ENCODE data around the gene SIRT7. TPM values are rescaled to one million over a fixed set of nuclear protein-coding genes. Genes with fewer than 3 reads are reported as not detected.

Gene SIRT7
- total and polyA plus RNA-seq, 2 donors (not counting 3 experiments of a cell fraction or from before 2014, with no cell fraction given), result 11.6 to 28.8 TPM

- Histone ChIP-seq H4K20me1 (replicated peaks; ENCODE audit: control insufficient read depth, extremely low read depth, insufficient read depth, low read length) (no peaks in the 10 kb centered on the region), H3K27ac (ENCODE audit: insufficient read depth, low read depth, low read length) (no peak overlapping the region), H3K9me3 (replicated peaks; ENCODE audit: control insufficient read depth, insufficient read depth, low read length) (no peaks in the 10 kb centered on the region), H3K4me2 (ENCODE audit: insufficient read depth, low read length) (peak overlapping the region; percentile 79), H3K4me1 (ENCODE audit: control insufficient read depth, extremely low read depth, insufficient read depth, low read length) (peaks cover 6% of the 10 kb centered on the region), H2AFZ (ENCODE audit: low read depth, low read length) (peak overlapping the region; percentile 9), H3K36me3 (ENCODE audit: control insufficient read depth in 2 of 2, extremely low read depth in 1 of 2, insufficient read depth in 2 of 2, low read length in 2 of 2) (peaks cover 7 to 20% of the 10 kb centered on the region in 2 experiments), H3K9me1 (replicated peaks; ENCODE audit: control insufficient read depth, extremely low read depth, insufficient read depth, low read length) (no peaks in the 10 kb centered on the region), H3K27me3 (ENCODE audit: control insufficient read depth in 2 of 2, insufficient read depth in 2 of 2, low read length in 2 of 2) (no peaks in the 10 kb centered on the region), H3K79me2 (ENCODE audit: control insufficient read depth, insufficient read depth, low read length) (no peaks in the 10 kb centered on the region), H3K9ac (replicated peaks; ENCODE audit: extremely low read depth, insufficient read depth, low read length) (peak overlapping the region; percentile 32), H3K4me3 (replicated peaks in 1 of 3; ENCODE audit: insufficient read depth in 1 of 3, low read depth in 1 of 3, low read length in 3 of 3) (peak overlapping the region; percentile 56 to 72 (median 67))
- no TSS peak for BruUV-seq (replicated peaks)
- intact Hi-C loops (cut with micrococcal nuclease), result loop anchor here (2.0 kb wide), 2 partner anchors 19 to 39 kb away; partner anchors contain the start of genes ALYREF, ANAPC11 and ARHGDIA
- TF ChIP-seq GATA2 (IDR thresholded peaks at IDR 0.05; ENCODE audit: insufficient read depth, insufficient read length, low read depth, low read length) (peak; percentile 41), MYC (IDR thresholded peaks at IDR 0.05; ENCODE audit: low read depth, low read length) (no peak)
- DNase-seq (ENCODE audit: low read depth, low spot score), result no peak
- peak; percentile 82 for FAIRE-seq
- dilution Hi-C loops (cut with MboI; ENCODE audit: extremely low pct_ligation_motif_present, low sequenced_read_pairs), result no loop called here
- ChIA-PET POLR2A (no interaction called here), CTCF (interaction anchor here (1.7 kb wide), 1 partner anchor 16 kb away, joined by 4 read pairs; no protein-coding TSS in a partner anchor)
Measured at GRCh38 chr17:81909966-81910839, 7.8 kb downstream of the SIRT7 start.

GRCh38 chr17:81909231-81909630 is 8.7 kb downstream of the SIRT7 start:
- no TSS peak for BruUV-seq (replicated peaks)
- dilution Hi-C loops (cut with MboI; ENCODE audit: extremely low pct_ligation_motif_present, low sequenced_read_pairs), result no loop called here
- no peak overlapping the region for H3K4me3 ChIP-seq (replicated peaks in 1 of 3; ENCODE audit: insufficient read depth in 1 of 3, low read depth in 1 of 3, low read length in 3 of 3)
- peaks cover 6% of the 10 kb centered on the region for H3K4me1 ChIP-seq (ENCODE audit: control insufficient read depth, extremely low read depth, insufficient read depth, low read length)
- intact Hi-C loops (cut with micrococcal nuclease), result no loop called here
- no peaks in the 10 kb centered on the region for H3K79me2 ChIP-seq (ENCODE audit: control insufficient read depth, insufficient read depth, low read length)
- no peak overlapping the region for H3K9ac ChIP-seq (replicated peaks; ENCODE audit: extremely low read depth, insufficient read depth, low read length)
- POLR2A ChIA-PET, result no interaction called here
- no peaks in the 10 kb centered on the region for H3K27me3 ChIP-seq (ENCODE audit: control insufficient read depth in 2 of 2, insufficient read depth in 2 of 2, low read length in 2 of 2)
- CTCF ChIA-PET, result interaction anchor here (1.7 kb wide), 1 partner anchor 15 kb away, joined by 4 read pairs; no protein-coding TSS in a partner anchor
- peaks cover 7 to 12% of the 10 kb centered on the region in 2 experiments for H3K36me3 ChIP-seq (ENCODE audit: control insufficient read depth in 2 of 2, extremely low read depth in 1 of 2, insufficient read depth in 2 of 2, low read length in 2 of 2)
- no peak overlapping the region for H3K4me2 ChIP-seq (ENCODE audit: insufficient read depth, low read length)
- H3K27ac ChIP-seq (ENCODE audit: insufficient read depth, low read depth, low read length), result no peak overlapping the region
- no peak overlapping the region for H2AFZ ChIP-seq (ENCODE audit: low read depth, low read length)
- no peak for TF ChIP-seq MAX (IDR thresholded peaks at IDR 0.05; ENCODE audit: insufficient read depth, insufficient read length)
- no peak for TF ChIP-seq CTCF (IDR thresholded peaks at IDR 0.05; ENCODE audit: extremely low read depth in 1 of 2, insufficient read depth in 1 of 2, low read depth in 1 of 2, low read length in 2 of 2)
- no peak for TF ChIP-seq JUN (IDR thresholded peaks at IDR 0.05; ENCODE audit: borderline replicate concordance, insufficient read depth, insufficient read length, low read depth)
- TF ChIP-seq EZH2 (IDR thresholded peaks at IDR 0.05; ENCODE audit: borderline replicate concordance, low read depth, low read length, severe bottlenecking), result no peak
- no peak for TF ChIP-seq POLR2AphosphoS5 (IDR thresholded peaks at IDR 0.05; ENCODE audit: insufficient read depth, low read depth, low read length)
- TF ChIP-seq FOS (IDR thresholded peaks at IDR 0.05; ENCODE audit: borderline replicate concordance, insufficient read depth, low read length), result no peak
- TF ChIP-seq MYC (IDR thresholded peaks at IDR 0.05; ENCODE audit: low read depth, low read length), result no peak
- TF ChIP-seq POLR2A (IDR thresholded peaks at IDR 0.05; ENCODE audit: low read depth, low read length), result no peak
- no peak for TF ChIP-seq GATA2 (IDR thresholded peaks at IDR 0.05; ENCODE audit: insufficient read depth, insufficient read length, low read depth, low read length)
- no peak for DNase-seq (ENCODE audit: low read depth, low spot score)
- H3K9me3 ChIP-seq (replicated peaks; ENCODE audit: control insufficient read depth, insufficient read depth, low read length), result no peaks in the 10 kb centered on the region
- no peaks in the 10 kb centered on the region for H3K9me1 ChIP-seq (replicated peaks; ENCODE audit: control insufficient read depth, extremely low read depth, insufficient read depth, low read length)
- FAIRE-seq, result no peak
- no peaks in the 10 kb centered on the region for H4K20me1 ChIP-seq (replicated peaks; ENCODE audit: control insufficient read depth, extremely low read depth, insufficient read depth, low read length)
